Panc1 (cell line): ENCODE data around the gene ITPR2.

Experiments
- CTCF ChIP-seq: fragments of 450-650 bp; IDR thresholded peaks from 2 replicates; pipeline ENCODE4 v1.5.1; 2017; ENCODE audit warnings: mild to moderate bottlenecking
- POLR2AphosphoS5 ChIP-seq: IDR thresholded peaks from 2 replicates; pipeline ENCODE4 v1.6.1; 2012; ENCODE audit warnings: mild to moderate bottlenecking, low read depth, low read length, moderate library complexity
- TF ChIP-seq, protein P1 (sequence below), 2 experiments: IDR thresholded peaks; 2 replicates each; pipeline ENCODE4 v1.6.1; 2011 to 2012; ENCODE audit warnings: low read depth in 2 of 2, control low read depth in 1 of 2, low read length in 1 of 2, mild to moderate bottlenecking in 1 of 2, moderate library complexity in 1 of 2; ENCODE audit not compliant: insufficient read depth in 1 of 2

DNA sequence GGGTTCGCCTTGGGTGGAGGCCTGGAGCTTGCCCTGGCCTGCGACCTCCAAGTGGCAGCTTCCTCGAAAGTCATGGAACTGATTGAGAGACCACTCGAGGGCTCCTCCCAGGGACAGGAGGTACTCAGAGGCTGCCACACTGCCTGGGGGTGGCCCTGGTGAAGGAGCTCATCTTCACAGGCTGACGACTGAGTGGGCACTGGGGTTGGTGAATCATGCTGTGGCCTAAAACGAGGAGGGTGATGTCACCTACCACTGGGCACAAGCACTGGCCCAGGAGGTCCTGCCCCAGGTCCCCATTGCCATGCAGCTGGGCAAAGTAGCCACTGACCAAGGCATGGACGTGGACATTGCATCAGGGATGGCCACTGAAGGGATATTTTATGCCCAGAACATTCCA lies 32.1 kb downstream of the ITPR2 start:
- TF ChIP-seq CTCF (no peak), POLR2AphosphoS5 (no peak)
- TF ChIP-seq, protein P1, sequence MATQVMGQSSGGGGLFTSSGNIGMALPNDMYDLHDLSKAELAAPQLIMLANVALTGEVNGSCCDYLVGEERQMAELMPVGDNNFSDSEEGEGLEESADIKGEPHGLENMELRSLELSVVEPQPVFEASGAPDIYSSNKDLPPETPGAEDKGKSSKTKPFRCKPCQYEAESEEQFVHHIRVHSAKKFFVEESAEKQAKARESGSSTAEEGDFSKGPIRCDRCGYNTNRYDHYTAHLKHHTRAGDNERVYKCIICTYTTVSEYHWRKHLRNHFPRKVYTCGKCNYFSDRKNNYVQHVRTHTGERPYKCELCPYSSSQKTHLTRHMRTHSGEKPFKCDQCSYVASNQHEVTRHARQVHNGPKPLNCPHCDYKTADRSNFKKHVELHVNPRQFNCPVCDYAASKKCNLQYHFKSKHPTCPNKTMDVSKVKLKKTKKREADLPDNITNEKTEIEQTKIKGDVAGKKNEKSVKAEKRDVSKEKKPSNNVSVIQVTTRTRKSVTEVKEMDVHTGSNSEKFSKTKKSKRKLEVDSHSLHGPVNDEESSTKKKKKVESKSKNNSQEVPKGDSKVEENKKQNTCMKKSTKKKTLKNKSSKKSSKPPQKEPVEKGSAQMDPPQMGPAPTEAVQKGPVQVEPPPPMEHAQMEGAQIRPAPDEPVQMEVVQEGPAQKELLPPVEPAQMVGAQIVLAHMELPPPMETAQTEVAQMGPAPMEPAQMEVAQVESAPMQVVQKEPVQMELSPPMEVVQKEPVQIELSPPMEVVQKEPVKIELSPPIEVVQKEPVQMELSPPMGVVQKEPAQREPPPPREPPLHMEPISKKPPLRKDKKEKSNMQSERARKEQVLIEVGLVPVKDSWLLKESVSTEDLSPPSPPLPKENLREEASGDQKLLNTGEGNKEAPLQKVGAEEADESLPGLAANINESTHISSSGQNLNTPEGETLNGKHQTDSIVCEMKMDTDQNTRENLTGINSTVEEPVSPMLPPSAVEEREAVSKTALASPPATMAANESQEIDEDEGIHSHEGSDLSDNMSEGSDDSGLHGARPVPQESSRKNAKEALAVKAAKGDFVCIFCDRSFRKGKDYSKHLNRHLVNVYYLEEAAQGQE (IDR thresholded peaks at IDR 0.05; ENCODE audit: insufficient read depth in 1 of 2, low read depth in 2 of 2, low read length in 1 of 2) = no peak
